Right cardiac atrium (tissue), 5 donors: ENCODE data around the gene COQ7. TPM values are rescaled to one million over a fixed set of nuclear protein-coding genes. Genes with fewer than 3 reads are reported as not detected.

Experiments
- ATAC-seq, 2 donors: fragments of 200-7000 bp; cut with Tn5 transposase; one replicate each; pipeline versions ENCODE4 v1.8.0 to v1.9.1; 2020; ENCODE audit warnings: moderate library complexity in 2 of 2, mild to moderate bottlenecking in 1 of 2
- DNase-seq, 3 donors: peaks; one replicate each; pipeline ENCODE4 v3.0.0-alpha.2; 2020
- H3K27ac ChIP-seq: one replicate; pipeline ENCODE4 v1.5.1; 2013; ENCODE audit warnings: mild to moderate bottlenecking, low read length, control low read depth, moderate library complexity
- H3K27me3 ChIP-seq: one replicate; pipeline ENCODE4 v1.6.1; 2013; ENCODE audit not compliant: control insufficient read depth, insufficient read depth
- H3K4me1 ChIP-seq: one replicate; pipeline ENCODE4 v1.6.1; 2013; ENCODE audit warnings: low read length; ENCODE audit not compliant: control insufficient read depth, insufficient read depth
- H3K4me3 ChIP-seq: one replicate; pipeline ENCODE4 v1.5.1; 2013; ENCODE audit warnings: low read length, control low read depth
- H3K9me3 ChIP-seq: one replicate; pipeline ENCODE4 v1.6.1; 2013; ENCODE audit warnings: low read length; ENCODE audit not compliant: control insufficient read depth
- WGBS: extraction: QIAGEN DNeasy Blood & Tissue Kit; methylation state at CpG from one replicate; pipeline ENCODE4 v1.1.7; 2013; 5-methylcytosine and 5-hydroxymethylcytosine counted together
- intact Hi-C, 4 donors: fragments of 100-400 bp; cut with DNase I; formaldehyde crosslinking; loops; one replicate each; pipeline versions ENCODE4 v1.11.0 to v1.14.0; 2022 to 2023
- polyA plus RNA-seq: library from polyadenylated mRNA; stranded (reverse); fragments of 200-250 nt; gene quantifications from one replicate; pipeline ENCODE4 v1.2.3, GENCODE V29; 2013
- total RNA-seq, 4 donors: library from RNA; stranded (reverse); fragmentation: NEBNext Ultra II Directional; extraction: Animal tissue kit (Norgen Biotek cat#: 25700); gene quantifications; one replicate each; pipeline ENCODE4 v1.2.1, GENCODE V29; 2021
- donor health status: healthy with polysubstance abuse.
- donor health status: DM: no; HTN: yes; CAD: no.
- donor health status: DM: no; HTN: no; CAD: no.
- donor health status: DM: no; HTN: yes; CAD: no; lungs with severe emphysema.
- donor health status: DM: yes; HTN: yes; CAD: no.

Gene COQ7
- total and polyA plus RNA-seq, 5 donors: 28.7 to 36.5 (median 33.5) TPM

- 1% methylated on average over 74 of the region's 74 CpGs for WGBS
- peak; percentile 96 to 98 (median 97) for DNase-seq
- no peaks in the 10 kb centered on the region for H3K9me3 ChIP-seq
- peak; percentile 95 for ATAC-seq
- H3K4me1 ChIP-seq: peaks cover 11% of the 10 kb centered on the region
- H3K4me3 ChIP-seq: peak within 1 kb of the TSS; percentile 46
- peak within 1 kb of the TSS; percentile 94 for H3K27ac ChIP-seq
- intact Hi-C loops: no loop called here
- H3K27me3 ChIP-seq: no peaks in the 10 kb centered on the region
These were observed 46.4 kb downstream of the COQ7 start, which contains the start of gene ITPRIPL2 for GRCh38 chr16:19113577-19114358. ITPRIPL2 (plus strand) TSS chr16:19113964; CDS start chr16:19114462, 498 bp downstream.

- peak overlapping the region; percentile 89 for H3K27ac ChIP-seq
- H3K9me3 ChIP-seq: no peaks in the 10 kb centered on the region
- intact Hi-C loops: no loop called here
- peaks cover 11% of the 10 kb centered on the region for H3K4me1 ChIP-seq
- 5% methylated on average over 80 of the region's 80 CpGs for WGBS
- peak overlapping the region; percentile 46 for H3K4me3 ChIP-seq
- H3K27me3 ChIP-seq: no peaks in the 10 kb centered on the region
- ATAC-seq: peak; percentile 15 to 55
- DNase-seq: peak; percentile 72 to 89 (median 88)
These were observed 47.1 kb downstream of the COQ7 start for GRCh38 chr16:19114359-19115147.

DNA sequence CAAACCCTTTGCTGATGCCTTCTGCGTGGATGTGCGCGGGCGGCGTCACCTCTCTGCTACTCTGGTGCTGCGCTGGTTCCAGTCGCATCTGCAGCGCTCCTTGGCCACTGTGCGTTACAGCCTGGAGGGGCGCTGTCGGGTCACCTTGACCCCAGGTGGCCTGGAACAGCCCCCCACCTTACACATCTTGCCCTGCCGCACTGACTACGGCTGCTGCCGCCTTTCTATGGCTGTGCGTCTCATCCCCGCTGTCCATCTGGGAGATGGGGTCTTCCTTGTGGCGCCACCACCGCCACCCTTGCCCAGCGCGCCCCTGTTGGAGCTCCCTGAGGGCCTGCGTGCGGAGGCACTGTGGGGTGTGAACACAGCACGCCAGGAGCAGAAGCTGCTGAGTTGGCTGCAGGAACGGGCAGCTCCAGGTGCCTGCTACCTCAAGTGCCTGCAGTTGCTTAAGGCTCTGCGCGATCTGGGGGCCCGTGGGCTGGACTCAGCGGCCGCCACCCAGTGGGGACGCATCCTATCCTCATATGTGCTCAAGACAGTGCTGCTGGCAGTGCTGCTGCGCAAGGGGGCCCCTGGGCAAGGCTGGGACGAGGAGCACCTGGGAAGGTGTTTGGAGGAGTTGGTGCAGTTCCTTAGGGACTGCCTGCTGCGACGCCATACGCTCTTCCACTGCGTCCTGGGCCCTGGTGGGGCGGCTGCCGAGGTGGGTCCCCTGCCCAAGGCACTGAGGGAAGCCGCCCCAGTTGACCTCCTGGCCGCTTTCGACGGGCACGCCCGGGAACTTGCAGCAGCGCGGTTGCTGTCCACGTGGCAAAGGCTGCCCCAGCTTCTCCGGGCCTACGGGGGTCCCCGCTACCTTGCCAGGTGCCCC is 48.0 kb downstream of the COQ7 start:
- Histone ChIP-seq H3K9me3 (no peaks in the 10 kb centered on the region), H3K27ac (peak overlapping the region; percentile 89), H3K27me3 (no peaks in the 10 kb centered on the region), H3K4me1 (peaks cover 11% of the 10 kb centered on the region), H3K4me3 (peak overlapping the region; percentile 46)
- peak in 2 of 3 donors; percentile 71 to 86 for DNase-seq
- intact Hi-C loops: no loop called here
- 63% methylated on average over 50 of the region's 50 CpGs for WGBS
- peak in 1 of 2 donors; percentile 7 for ATAC-seq

DNA sequence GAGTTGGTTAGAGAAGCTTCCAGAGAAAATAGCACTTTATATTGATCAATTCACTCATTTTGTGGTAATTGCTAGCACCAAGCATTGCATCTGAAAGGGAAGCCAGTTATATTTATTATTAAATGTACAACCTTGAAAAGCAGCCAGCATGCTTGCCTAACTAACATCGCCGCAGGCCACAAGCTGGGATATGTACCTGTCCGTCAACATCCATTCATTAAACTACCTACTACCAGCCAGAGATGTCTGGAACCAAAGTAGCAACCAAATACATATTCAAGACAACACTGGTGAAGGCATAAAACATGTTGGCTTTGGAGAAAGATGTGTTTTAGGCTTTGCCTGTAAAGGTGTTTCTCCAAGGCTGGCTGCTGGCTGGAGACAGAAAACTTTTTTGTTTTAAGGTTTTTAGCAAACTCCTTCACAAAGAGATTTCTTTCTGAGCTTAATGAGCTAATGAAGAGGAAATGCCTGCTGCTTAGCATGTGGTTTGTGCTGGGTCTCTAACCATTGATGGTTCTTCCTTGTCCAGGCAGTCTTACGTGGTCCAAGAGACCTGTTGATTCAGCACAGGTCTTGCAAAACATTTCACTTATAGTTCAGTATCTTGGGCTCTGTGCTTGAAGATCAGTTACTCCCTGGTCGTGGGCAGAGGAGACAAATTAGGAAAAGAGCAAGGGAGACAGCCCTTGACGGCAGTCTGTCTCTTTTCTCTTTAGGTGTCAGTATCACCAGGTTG is 49.5 kb downstream of the COQ7 start:
- H3K27me3 ChIP-seq: no peaks in the 10 kb centered on the region
- 53% methylated on average over 6 of the region's 6 CpGs for WGBS
- no peak overlapping the region for H3K4me3 ChIP-seq
- no peak for DNase-seq
- ATAC-seq: no peak
- H3K27ac ChIP-seq: peak overlapping the region; percentile 15
- H3K9me3 ChIP-seq: no peaks in the 10 kb centered on the region
- H3K4me1 ChIP-seq: peaks cover 11% of the 10 kb centered on the region
- intact Hi-C loops: no loop called here

GRCh38 chr16:19118938-19119431 is 51.6 kb downstream of the COQ7 start:
- Histone ChIP-seq H3K27ac (peak overlapping the region; percentile 58), H3K4me1 (peaks cover 9% of the 10 kb centered on the region), H3K27me3 (no peaks in the 10 kb centered on the region), H3K9me3 (no peaks in the 10 kb centered on the region), H3K4me3 (peak overlapping the region; percentile 36)
- WGBS: 27% methylated on average over 6 of the region's 6 CpGs
- intact Hi-C loops: no loop called here
- ATAC-seq: peak; percentile 58 to 76
- peak in 2 of 3 donors; percentile 56 to 73 for DNase-seq

DNA sequence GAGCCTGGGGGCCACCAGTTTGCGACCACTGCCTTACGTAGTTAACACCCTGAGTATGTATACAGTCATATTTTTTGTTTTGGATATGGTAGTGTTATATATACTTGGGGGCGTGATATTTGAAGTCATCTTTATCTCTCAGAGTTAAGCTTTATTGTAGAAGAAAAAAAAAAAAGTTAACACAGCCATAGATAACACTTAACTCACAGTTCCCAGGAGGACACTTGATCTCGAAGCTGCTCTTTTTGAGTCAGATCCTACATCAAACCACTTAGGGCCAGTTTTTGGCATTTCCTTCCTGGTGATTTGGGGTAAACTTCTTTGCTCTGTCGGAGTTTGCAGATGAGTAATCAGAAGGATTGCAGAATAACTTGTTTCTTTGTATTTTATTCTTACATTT is 52.1 kb downstream of the COQ7 start:
- Histone ChIP-seq H3K4me1 (peaks cover 9% of the 10 kb centered on the region), H3K27me3 (no peaks in the 10 kb centered on the region), H3K4me3 (peak overlapping the region; percentile 36), H3K9me3 (no peaks in the 10 kb centered on the region), H3K27ac (peak overlapping the region; percentile 58)
- intact Hi-C loops: no loop called here
- DNase-seq (no peak), ATAC-seq (peak; percentile 27 to 45)
- WGBS: 38% methylated on average over 5 of the region's 5 CpGs

- no peak for DNase-seq
- H3K4me3 ChIP-seq: no peak overlapping the region
- no peaks in the 10 kb centered on the region for H3K4me1 ChIP-seq
- intact Hi-C loops: no loop called here
- H3K9me3 ChIP-seq: no peaks in the 10 kb centered on the region
- WGBS: 86% methylated on average over 6 of the region's 6 CpGs
- ATAC-seq: peak in 1 of 2 donors; percentile 12
- H3K27ac ChIP-seq: no peak overlapping the region
- H3K27me3 ChIP-seq: no peaks in the 10 kb centered on the region
These were observed 56.2 kb downstream of the COQ7 start for GRCh38 chr16:19123535-19124178.

DNA sequence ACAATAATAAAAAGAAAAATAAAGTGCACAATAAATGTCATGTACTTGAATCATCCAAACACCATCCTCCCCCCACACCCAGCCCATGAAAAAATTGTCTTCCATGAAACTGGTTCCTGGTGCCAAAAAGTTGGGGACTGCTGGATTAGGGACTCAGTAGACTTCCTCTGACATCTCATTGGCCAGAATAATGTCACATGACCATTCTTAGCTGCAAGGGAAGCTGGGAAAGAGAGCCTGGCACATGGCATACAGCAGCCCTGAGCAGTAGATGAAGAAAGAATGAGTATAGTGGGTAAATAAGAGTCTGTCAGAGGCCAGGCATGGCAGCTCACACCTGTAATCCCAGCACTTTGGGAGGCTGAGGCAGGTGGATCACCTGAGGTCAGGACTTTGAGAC is 58.9 kb downstream of the COQ7 start:
- intact Hi-C loops: no loop called here
- H3K4me1 ChIP-seq: no peaks in the 10 kb centered on the region

GRCh38 chr16:19127205-19127604 is 59.8 kb downstream of the COQ7 start:
- no peak overlapping the region for H3K4me3 ChIP-seq
- peaks cover 2% of the 10 kb centered on the region for H3K4me1 ChIP-seq
- no peak overlapping the region for H3K27ac ChIP-seq
- no peaks in the 10 kb centered on the region for H3K27me3 ChIP-seq
- ATAC-seq: no peak
- intact Hi-C loops: no loop called here
- no peaks in the 10 kb centered on the region for H3K9me3 ChIP-seq
- no peak for DNase-seq
- WGBS: 54% methylated on average over 3 of the region's 3 CpGs

More for the DNA sequence above, 58.9 kb downstream of the COQ7 start:
- Histone ChIP-seq H3K27me3 (no peaks in the 10 kb centered on the region), H3K27ac (no peak overlapping the region), H3K9me3 (no peaks in the 10 kb centered on the region), H3K4me3 (no peak overlapping the region)
- ATAC-seq (no peak), DNase-seq (no peak)
